Measurements from ENCODE around the gene PARP8. TPM values are rescaled to one million over a fixed set of nuclear protein-coding genes. Genes with fewer than 3 reads are reported as not detected.

The PARP8 gene
- total and polyA plus RNA-seq, 2 of the 8 experiments (the other 6 are each of a cell fraction or from before 2014, with no cell fraction given), result 16.6 to 30.6 TPM

- WGBS, 2 experiments (ENCODE audit: extremely low coverage in 1 of 2, insufficient coverage in 1 of 2, insufficient read length in 1 of 2, insufficient replicate concordance in 2 of 2, low coverage in 1 of 2, low lambda C conversion rate in 2 of 2, missing lambda C conversion rate in 1 of 2), result 82% methylated on average over 5 of the region's 5 CpGs; no CpG with 5 or more reads in 1 of the 2 experiments
- no peak overlapping the region for H2BK15ac ChIP-seq (ENCODE audit: low read length)
- no peak overlapping the region for H2BK120ac ChIP-seq (replicated peaks; ENCODE audit: low read depth, low read length)
- peaks cover 0 to 7% (median 3%) of the 10 kb centered on the region in 4 experiments; a peak in 3 of 8 replicates for H3K36me3 ChIP-seq (ENCODE audit: control insufficient read depth in 2 of 4, insufficient read depth in 4 of 4, low read length in 3 of 4)
- 0 out of 2 replicates have a peak overlapping the region, but pooled peaks have one; percentile 24 for H2BK20ac ChIP-seq (ENCODE audit: low read length)
- H3K79me2 ChIP-seq (ENCODE audit: control insufficient read depth in 1 of 2, insufficient read depth in 2 of 2, low read length in 2 of 2), result peaks cover 0 to 94% of the 10 kb centered on the region in 2 experiments; a peak in 3 of 4 replicates
- FAIRE-seq, result no peak
- no peak overlapping the region for H3K9ac ChIP-seq (replicated peaks in 1 of 4; ENCODE audit: extremely low read depth in 1 of 4, low read depth in 3 of 4, low read length in 3 of 4)
- TF ChIP-seq TEAD4 (IDR thresholded peaks at IDR 0.05; ENCODE audit: low read depth, low read length), result peak; percentile 45; the same call in 1 of the 2 replicates
- no peak for TF ChIP-seq RXRA (IDR thresholded peaks at IDR 0.05; ENCODE audit: insufficient read depth, low read depth, low read length)
- DNase-seq (ENCODE audit: low read depth in 1 of 2, low spot score in 2 of 2), result no peak
- H4K20me1 ChIP-seq (replicated peaks in 1 of 2; ENCODE audit: control insufficient read depth in 1 of 2, insufficient read depth in 2 of 2, low read length in 2 of 2), result no peaks in the 10 kb centered on the region
- peaks cover 6 to 12% of the 10 kb centered on the region in 2 experiments; a peak in 2 of 4 replicates for H3K9me3 ChIP-seq (ENCODE audit: insufficient read depth in 2 of 2, low read depth in 1 of 2, low read length in 1 of 2)
- no peak overlapping the region for H2AFZ ChIP-seq (ENCODE audit: low read length)
- no peak overlapping the region for H3K18ac ChIP-seq (ENCODE audit: extremely low read depth, low read length)
- no peak overlapping the region for H3K4me3 ChIP-seq (ENCODE audit: extremely low read depth in 1 of 4, insufficient read depth in 2 of 4, low read depth in 3 of 4, low read length in 4 of 4)
- peaks cover 3% of the 10 kb centered on the region; the same call in 1 of the 2 replicates for H3K79me1 ChIP-seq (ENCODE audit: low read depth, low read length)
- H3K23ac ChIP-seq (ENCODE audit: insufficient read length), result no peak overlapping the region
- no peak overlapping the region for H3K14ac ChIP-seq (ENCODE audit: insufficient read length)
- no peak overlapping the region for H4K91ac ChIP-seq (replicated peaks; ENCODE audit: insufficient read length, low read length)
- no peak overlapping the region; a peak in 1 of 4 replicates for H3K4me2 ChIP-seq (ENCODE audit: insufficient read depth in 1 of 2, low read depth in 2 of 2, low read length in 2 of 2)
- no peak overlapping the region for H2BK12ac ChIP-seq (ENCODE audit: low read depth, low read length)
- H2BK5ac ChIP-seq (ENCODE audit: low read depth, low read length), result no peak overlapping the region
- ChIA-PET CTCF (ENCODE audit: partially characterized antibody) (no interaction called here), POLR2A (ENCODE audit: partially characterized antibody) (interaction anchor here (1.3 to 1.7 kb wide), 3 partner anchors 10 to 25 kb away, joined by 3 to 7 read pairs (median 4); no protein-coding TSS in a partner anchor)
- no peaks in the 10 kb centered on the region for H3K27me3 ChIP-seq (replicated peaks in 1 of 4; ENCODE audit: control insufficient read depth in 3 of 4, extremely low read depth in 1 of 4, insufficient read depth in 3 of 4, low read length in 3 of 4)
- peaks cover 0 to 5% (median 3%) of the 10 kb centered on the region in 4 experiments; a peak in 5 of 7 replicates for H3K4me1 ChIP-seq (replicated peaks in 1 of 4; ENCODE audit: control insufficient read depth in 3 of 4, insufficient read depth in 4 of 4, low read length in 3 of 4)
- no peak overlapping the region for H3K27ac ChIP-seq (ENCODE audit: low read depth, low read length)
- H4K5ac ChIP-seq (ENCODE audit: insufficient read length, low read depth, low read length), result no peak overlapping the region
- H3K56ac ChIP-seq (replicated peaks; ENCODE audit: insufficient read length, low read depth, low read length), result no peak overlapping the region
- no peak overlapping the region for H4K8ac ChIP-seq (ENCODE audit: extremely low read depth, insufficient read depth, low read length)
- H2AK5ac ChIP-seq (ENCODE audit: low read depth, low read length), result no peak overlapping the region
- no peak overlapping the region for H3K4ac ChIP-seq (replicated peaks; ENCODE audit: insufficient read length, low read depth, low read length)
- H3K23me2 ChIP-seq (ENCODE audit: low read depth, low read length), result no peaks in the 10 kb centered on the region
These were observed 25.1 kb downstream of the PARP8 start for GRCh38 chr5:50691399-50692016.

Measured in H1 (cell line).